Mucosa of stomach (tissue), 1 donor: ENCODE measurements around the gene FAM193A.

Experiments
- H3K27me3 ChIP-seq: one replicate; pipeline ENCODE4 v1.7.0; 2013; ENCODE audit warnings: mild to moderate bottlenecking, low read length; ENCODE audit not compliant: control insufficient read depth, insufficient read depth
- H3K36me3 ChIP-seq: one replicate; pipeline ENCODE4 v1.7.0; 2013; ENCODE audit warnings: low read length; ENCODE audit not compliant: control insufficient read depth, insufficient read depth
- H3K4me1 ChIP-seq: one replicate; pipeline ENCODE4 v1.7.0; 2013; ENCODE audit warnings: mild to moderate bottlenecking, low read length; ENCODE audit not compliant: control insufficient read depth, insufficient read depth
- H3K4me3 ChIP-seq: one replicate; pipeline ENCODE4 v1.7.0; 2013; ENCODE audit warnings: low read length
- H3K9ac ChIP-seq: one replicate; pipeline ENCODE4 v1.7.0; 2013; ENCODE audit warnings: mild to moderate bottlenecking, low read length, moderate library complexity
- H3K9me3 ChIP-seq: one replicate; pipeline ENCODE4 v1.7.0; 2013; ENCODE audit warnings: mild to moderate bottlenecking, low read length, moderate library complexity; ENCODE audit not compliant: control insufficient read depth
- donor health status: Pancreatic carcinoma.

The FAM193A gene

GRCh38 chr4:2694691-2695090, 158.2 kb downstream of the FAM193A start:
- Histone ChIP-seq H3K4me1 (no peaks in the 10 kb centered on the region), H3K36me3 (peaks cover 4% of the 10 kb centered on the region), H3K9me3 (no peaks in the 10 kb centered on the region), H3K4me3 (no peak overlapping the region), H3K27me3 (no peaks in the 10 kb centered on the region), H3K9ac (no peak overlapping the region)

GRCh38 chr4:2695346-2696060, 159.1 kb downstream of the FAM193A start:
- Histone ChIP-seq H3K4me1 (no peaks in the 10 kb centered on the region), H3K4me3 (no peak overlapping the region), H3K27me3 (no peaks in the 10 kb centered on the region), H3K36me3 (peaks cover 4% of the 10 kb centered on the region), H3K9ac (no peak overlapping the region), H3K9me3 (no peaks in the 10 kb centered on the region)

DNA sequence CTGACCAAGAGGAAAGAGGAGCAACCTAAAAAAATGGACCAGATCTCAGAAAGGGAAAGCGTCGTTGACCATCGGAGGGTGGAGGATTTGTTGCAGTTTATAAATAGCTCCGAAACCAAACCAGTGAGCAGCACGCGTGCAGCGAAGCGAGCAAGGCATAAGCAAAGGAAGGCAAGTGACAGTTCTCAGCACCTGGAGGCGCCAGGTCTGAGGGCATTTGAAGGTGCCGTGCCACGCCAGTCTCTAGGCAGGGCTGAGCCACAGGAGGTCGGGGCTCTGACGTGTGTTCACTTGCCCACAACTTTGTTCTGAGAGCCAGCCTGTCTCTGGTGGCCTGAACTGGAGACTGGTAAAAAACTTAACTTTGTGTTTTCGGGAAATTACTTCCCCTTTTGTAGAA, 160.0 kb downstream of the FAM193A start:
- H3K4me3 ChIP-seq, result no peak overlapping the region
- no peaks in the 10 kb centered on the region for H3K27me3 ChIP-seq
- H3K9ac ChIP-seq, result no peak overlapping the region
- H3K4me1 ChIP-seq, result no peaks in the 10 kb centered on the region
- no peaks in the 10 kb centered on the region for H3K9me3 ChIP-seq
- H3K36me3 ChIP-seq, result peaks cover 4% of the 10 kb centered on the region

GRCh38 chr4:2697995-2698414, 161.6 kb downstream of the FAM193A start:
- Histone ChIP-seq H3K27me3 (no peaks in the 10 kb centered on the region), H3K4me3 (no peak overlapping the region), H3K36me3 (peaks cover 4% of the 10 kb centered on the region), H3K4me1 (peaks cover 10% of the 10 kb centered on the region), H3K9me3 (no peaks in the 10 kb centered on the region), H3K9ac (no peak overlapping the region)

DNA sequence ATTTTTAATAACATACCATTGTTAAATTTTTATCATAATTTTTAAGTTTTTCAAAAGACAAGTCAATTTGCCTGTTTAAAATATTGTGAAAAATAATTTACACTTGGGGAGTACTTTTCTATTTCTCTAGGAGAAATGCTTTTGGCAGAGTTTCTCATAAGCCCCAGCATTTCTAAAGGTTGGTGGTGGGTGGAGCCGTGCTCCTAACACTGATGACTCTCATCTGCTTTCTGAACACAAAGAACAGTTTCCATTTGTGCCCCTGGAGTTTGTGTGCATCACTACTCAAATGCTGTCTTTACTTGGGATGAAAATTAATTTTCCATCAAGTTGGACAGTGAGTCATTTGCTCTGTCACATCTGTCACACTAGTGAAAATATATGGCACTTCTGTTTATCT, 162.1 kb downstream of the FAM193A start:
- Histone ChIP-seq H3K36me3 (peaks cover 4% of the 10 kb centered on the region), H3K4me3 (no peak overlapping the region), H3K9me3 (no peaks in the 10 kb centered on the region), H3K27me3 (no peaks in the 10 kb centered on the region), H3K9ac (no peak overlapping the region), H3K4me1 (peaks cover 15% of the 10 kb centered on the region)

DNA sequence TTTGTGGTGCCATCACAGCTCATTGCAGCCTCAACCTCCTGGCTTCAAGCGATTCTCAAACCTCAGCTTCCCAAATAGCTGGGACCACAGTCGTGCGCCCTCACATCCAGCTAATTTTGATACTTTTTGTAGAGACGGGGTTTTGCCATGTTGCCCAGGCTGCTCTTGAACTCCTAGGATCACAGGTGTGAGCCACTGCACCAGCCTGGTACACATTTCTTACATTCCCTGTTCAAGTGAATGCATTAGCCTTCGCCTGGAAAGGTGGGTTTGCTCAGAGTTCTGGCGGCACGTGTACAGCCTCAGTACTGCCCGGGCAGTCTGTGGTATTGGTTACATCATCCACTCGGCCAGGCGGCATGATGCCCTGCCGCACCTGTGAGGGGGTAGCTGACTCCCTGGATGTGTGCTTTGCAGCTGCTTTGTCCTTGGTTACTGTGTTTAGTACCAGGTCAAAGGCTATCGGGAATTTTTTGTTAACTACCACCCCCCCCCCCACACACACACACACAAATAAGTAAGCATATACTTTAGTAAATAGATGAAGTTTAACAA, 162.6 kb downstream of the FAM193A start:
- Histone ChIP-seq H3K4me3 (no peak overlapping the region), H3K9me3 (no peaks in the 10 kb centered on the region), H3K36me3 (peaks cover 4% of the 10 kb centered on the region), H3K9ac (no peak overlapping the region), H3K27me3 (no peaks in the 10 kb centered on the region), H3K4me1 (peaks cover 19% of the 10 kb centered on the region)

- Histone ChIP-seq H3K4me3 (no peak overlapping the region), H3K36me3 (peaks cover 2% of the 10 kb centered on the region), H3K4me1 (peaks cover 19% of the 10 kb centered on the region), H3K9me3 (no peaks in the 10 kb centered on the region), H3K9ac (no peak overlapping the region), H3K27me3 (no peaks in the 10 kb centered on the region)
Observed at GRCh38 chr4:2699534-2699933, 163.1 kb downstream of the FAM193A start.

DNA sequence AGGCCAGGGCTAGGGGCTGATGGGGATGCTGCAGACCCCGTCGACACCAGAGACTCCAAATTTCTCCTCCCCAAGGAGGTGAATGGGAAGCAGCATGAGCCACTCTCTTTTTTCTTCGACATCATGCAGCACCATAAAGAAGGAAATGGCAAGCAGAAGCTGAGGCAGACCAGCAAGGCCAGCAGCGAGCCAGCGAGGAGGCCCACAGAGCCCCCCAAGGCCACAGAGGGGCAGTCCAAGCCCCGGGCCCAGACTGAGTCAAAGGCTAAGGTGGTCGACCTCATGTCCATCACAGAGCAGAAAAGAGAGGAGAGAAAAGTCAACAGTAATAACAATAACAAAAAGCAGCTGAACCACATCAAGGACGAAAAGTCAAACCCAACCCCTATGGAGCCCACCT, 163.6 kb downstream of the FAM193A start:
- no peaks in the 10 kb centered on the region for H3K27me3 ChIP-seq
- no peak overlapping the region for H3K9ac ChIP-seq
- H3K36me3 ChIP-seq, result no peaks in the 10 kb centered on the region
- no peak overlapping the region for H3K4me3 ChIP-seq
- H3K4me1 ChIP-seq, result peaks cover 19% of the 10 kb centered on the region
- H3K9me3 ChIP-seq, result no peaks in the 10 kb centered on the region

DNA sequence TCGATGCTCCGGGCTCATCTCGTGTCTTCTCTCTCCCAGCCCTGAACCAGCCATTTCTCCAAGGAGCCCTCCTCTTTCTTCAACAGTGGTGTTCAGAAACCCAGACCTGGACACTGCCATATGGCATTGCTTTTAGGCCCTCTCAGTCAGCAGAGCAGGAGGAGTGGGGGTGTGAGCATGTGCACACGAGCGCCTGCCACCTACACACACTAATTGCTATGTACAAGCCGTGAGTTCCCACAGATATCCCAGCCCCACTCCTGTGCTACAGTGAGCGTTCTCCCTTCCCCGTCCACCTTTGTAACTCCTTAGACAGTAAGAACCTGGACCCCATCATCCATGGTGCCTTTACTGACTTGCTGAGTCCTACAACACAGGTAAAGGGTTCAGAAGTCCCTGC, 165.9 kb downstream of the FAM193A start:
- Histone ChIP-seq H3K9me3 (no peaks in the 10 kb centered on the region), H3K36me3 (no peaks in the 10 kb centered on the region), H3K4me3 (no peak overlapping the region), H3K9ac (peak overlapping the region; percentile 13), H3K27me3 (no peaks in the 10 kb centered on the region), H3K4me1 (peaks cover 19% of the 10 kb centered on the region)

- Histone ChIP-seq H3K4me1 (peaks cover 19% of the 10 kb centered on the region), H3K9me3 (no peaks in the 10 kb centered on the region), H3K36me3 (no peaks in the 10 kb centered on the region), H3K9ac (peak overlapping the region; percentile 13), H3K27me3 (no peaks in the 10 kb centered on the region), H3K4me3 (no peak overlapping the region)
Observed at GRCh38 chr4:2702770-2703169, 166.3 kb downstream of the FAM193A start.

DNA sequence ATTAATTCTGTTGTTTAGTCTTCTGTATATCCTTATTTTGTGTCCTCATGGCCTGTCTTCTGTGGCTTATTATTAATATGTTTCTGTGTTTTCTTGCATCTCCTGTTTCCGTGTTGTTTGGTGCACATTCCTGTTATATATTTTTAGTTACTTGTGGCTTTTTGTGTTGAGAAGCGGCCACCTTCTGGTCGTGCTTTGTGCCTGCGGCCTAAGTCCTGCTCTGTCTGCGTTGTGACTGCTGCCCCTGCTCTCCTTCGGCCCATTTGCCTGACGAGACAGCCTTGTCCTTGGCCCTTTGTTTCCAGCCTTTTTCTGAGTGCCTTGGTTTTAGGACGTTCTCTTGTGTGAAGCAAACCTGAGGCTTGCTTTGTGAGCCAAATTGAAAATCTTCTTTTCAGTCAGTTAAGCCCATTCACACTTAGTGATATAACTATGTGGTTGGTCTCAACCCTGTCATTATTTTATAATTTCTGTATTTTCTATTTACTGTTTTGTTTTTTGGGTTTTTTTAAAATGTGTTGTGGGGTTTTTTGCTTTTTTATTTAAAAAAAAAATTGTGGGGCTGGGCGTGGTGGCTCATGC, 175.9 kb downstream of the FAM193A start:
- H3K9ac ChIP-seq, result no peak overlapping the region
- no peaks in the 10 kb centered on the region for H3K36me3 ChIP-seq
- H3K4me1 ChIP-seq, result peaks cover 12% of the 10 kb centered on the region
- H3K9me3 ChIP-seq, result no peaks in the 10 kb centered on the region
- no peaks in the 10 kb centered on the region for H3K27me3 ChIP-seq
- H3K4me3 ChIP-seq, result no peak overlapping the region

- Histone ChIP-seq H3K4me3 (no peak overlapping the region), H3K9ac (no peak overlapping the region), H3K36me3 (no peaks in the 10 kb centered on the region), H3K4me1 (peaks cover 12% of the 10 kb centered on the region), H3K27me3 (no peaks in the 10 kb centered on the region), H3K9me3 (no peaks in the 10 kb centered on the region)
Observed at GRCh38 chr4:2713337-2713736, 176.9 kb downstream of the FAM193A start.
